ENCODE measurements around the gene IKBIP.
"Not testable (repeated sequence)": the region's sequence is repeated elsewhere in the genome, so short reads cannot be mapped to it uniquely, and the experiment has no call there.

The IKBIP gene

GRCh38 chr12:98637068-98637467, 7.5 kb downstream of the IKBIP start:
- no peak for DNase-seq (ENCODE audit: low read depth in 2 of 2)

GRCh38 chr12:98635657-98636323, 8.8 kb downstream of the IKBIP start:
- no peak for DNase-seq (ENCODE audit: low read depth in 2 of 2)

GRCh38 chr12:98618952-98619351, 25.6 kb downstream of the IKBIP start:
- no peak for DNase-seq (ENCODE audit: low read depth in 2 of 2)

- DNase-seq (ENCODE audit: low read depth in 2 of 2), result no peak
Observed at GRCh38 chr12:98612696-98613334, 31.8 kb downstream of the IKBIP start.

GRCh38 chr12:98610596-98610995, 34.0 kb downstream of the IKBIP start:
- DNase-seq (ENCODE audit: low read depth in 2 of 2), result no peak

GRCh38 chr12:98606359-98606988, 38.1 kb downstream of the IKBIP start:
- DNase-seq (ENCODE audit: low read depth in 2 of 2), result no peak

GRCh38 chr12:98601924-98602323, 42.7 kb downstream of the IKBIP start:
- DNase-seq (ENCODE audit: low read depth in 2 of 2), result no peak

GRCh38 chr12:98597313-98597712, 47.3 kb downstream of the IKBIP start:
- not testable (repeated sequence) for DNase-seq (ENCODE audit: low read depth in 2 of 2)

- no peak for DNase-seq (ENCODE audit: low read depth in 2 of 2)
Observed at GRCh38 chr12:98595243-98595988, 49.2 kb downstream of the IKBIP start.

GRCh38 chr12:98594050-98594835, 50.3 kb downstream of the IKBIP start:
- DNase-seq (ENCODE audit: low read depth in 2 of 2), result no peak

- peak; percentile 82 to 89 for DNase-seq (ENCODE audit: low read depth in 2 of 2)
Observed at GRCh38 chr12:98593351-98594049, 51.1 kb downstream of the IKBIP start, which contains the start of gene SLC25A3. Gene SLC25A3, plus strand, starts transcription at chr12:98593686. Its CDS starts 293 bp downstream, at chr12:98593979.

- DNase-seq (ENCODE audit: low read depth in 2 of 2), result no peak
Observed at GRCh38 chr12:98592825-98593322, 51.7 kb downstream of the IKBIP start.

GRCh38 chr12:98591209-98591608, 53.4 kb downstream of the IKBIP start:
- no peak for DNase-seq (ENCODE audit: low read depth in 2 of 2)

GRCh38 chr12:98587084-98587483, 57.5 kb downstream of the IKBIP start:
- DNase-seq (ENCODE audit: low read depth in 2 of 2), result no peak

GRCh38 chr12:98582093-98582492, 62.5 kb downstream of the IKBIP start:
- DNase-seq (ENCODE audit: low read depth in 2 of 2), result no peak

- no peak for DNase-seq (ENCODE audit: low read depth in 2 of 2)
Observed at GRCh38 chr12:98581101-98581500, 63.5 kb downstream of the IKBIP start.

GRCh38 chr12:98580695-98581094, 63.9 kb downstream of the IKBIP start:
- no peak for DNase-seq (ENCODE audit: low read depth in 2 of 2)

GRCh38 chr12:98579835-98580234, 64.8 kb downstream of the IKBIP start:
- no peak for DNase-seq (ENCODE audit: low read depth in 2 of 2)

- DNase-seq (ENCODE audit: low read depth in 2 of 2), result no peak
Observed at GRCh38 chr12:98579347-98579746, 65.2 kb downstream of the IKBIP start.

GRCh38 chr12:98578821-98579220, 65.8 kb downstream of the IKBIP start:
- DNase-seq (ENCODE audit: low read depth in 2 of 2), result no peak

- no peak for DNase-seq (ENCODE audit: low read depth in 2 of 2)
Observed at GRCh38 chr12:98578392-98578791, 66.2 kb downstream of the IKBIP start.
